HepG2 (cell line): ENCODE data around the gene SESN2. TPM values are rescaled to one million over a fixed set of nuclear protein-coding genes. Genes with fewer than 3 reads are reported as not detected.

Source experiments
- ARNT2 ChIP-seq: sonication (generic); formaldehyde crosslinking; IDR thresholded peaks from 2 replicates; pipeline ENCODE4 v1.8.0; 2022; ENCODE audit warnings: mild to moderate bottlenecking, low read depth, missing genetic modification reagents, moderate library complexity
- CBX5 ChIP-seq: sonication (generic); formaldehyde crosslinking; IDR thresholded peaks from 2 replicates; pipeline ENCODE4 v1.4.0; 2020; ENCODE audit warnings: missing genetic modification reagents, borderline replicate concordance
- CC2D1A ChIP-seq: sonication (generic); formaldehyde crosslinking; IDR thresholded peaks from 2 replicates; pipeline ENCODE4 v1.8.1; 2023; ENCODE audit warnings: mild to moderate bottlenecking, missing genetic modification reagents
- ETV6 ChIP-seq: sonication (generic); formaldehyde crosslinking; conservative IDR thresholded peaks from 2 replicates; pipeline ENCODE4 v1.4.0; 2020; ENCODE audit warnings: missing genetic modification reagents
- HDAC6 ChIP-seq: fragments of 200-600 bp; sonication (generic); IDR thresholded peaks from 2 replicates; pipeline ENCODE4 v1.7.0; 2017; ENCODE audit warnings: mild to moderate bottlenecking, antibody characterized with exemption, low read length, low read depth
- HOMEZ ChIP-seq: IDR thresholded peaks from 2 replicates; pipeline ENCODE4 v1.6.1; 2016; ENCODE audit warnings: low read depth
- MBD4 ChIP-seq: IDR thresholded peaks from 2 replicates; pipeline ENCODE4 v1.6.1; 2012; ENCODE audit warnings: low read length, inconsistent platforms, borderline replicate concordance
- MEIS1 ChIP-seq: sonication (generic); formaldehyde crosslinking; IDR thresholded peaks from 2 replicates; pipeline ENCODE4 v1.9.0; 2021; ENCODE audit warnings: mild to moderate bottlenecking, missing genetic modification reagents, moderate library complexity, borderline replicate concordance
- MTA3 ChIP-seq: sonication (generic); formaldehyde crosslinking; IDR thresholded peaks from 2 replicates; pipeline ENCODE4 v1.4.0; 2020; ENCODE audit warnings: missing genetic modification reagents
- NFIC ChIP-seq: IDR thresholded peaks from 2 replicates; pipeline ENCODE4 v1.6.1; 2012; ENCODE audit warnings: mild to moderate bottlenecking, low read length, inconsistent platforms
- NFKBIZ ChIP-seq: IDR thresholded peaks from 2 replicates; pipeline ENCODE4 v1.6.1; 2018; ENCODE audit warnings: missing genetic modification reagents, missing compliant biosample characterization
- SIN3A ChIP-seq: IDR thresholded peaks from 2 replicates; pipeline ENCODE4 v1.6.1; 2011; ENCODE audit warnings: low read depth, mild to moderate bottlenecking, control low read depth, low read length, borderline replicate concordance
- TAF15 ChIP-seq: fragments of 200-400 bp; formaldehyde crosslinking; IDR thresholded peaks from one replicate; pipeline ENCODE4 v1.6.1; 2018; ENCODE audit warnings: mild to moderate bottlenecking, low read depth, low read length; ENCODE audit not compliant: poor library complexity, severe bottlenecking
- U2AF1 ChIP-seq: fragments of 200-400 bp; formaldehyde crosslinking; optimal IDR thresholded peaks from 2 replicates; pipeline ENCODE3; 2017; ENCODE audit warnings: mild to moderate bottlenecking, low read depth, low read length
- ZC3H13 ChIP-seq: sonication (generic); formaldehyde crosslinking; IDR thresholded peaks from 2 replicates; pipeline ENCODE4 v1.8.1; 2023; ENCODE audit warnings: mild to moderate bottlenecking, missing genetic modification reagents, moderate library complexity
- ZNF205 ChIP-seq: IDR thresholded peaks from 2 replicates; pipeline ENCODE4 v1.6.1; 2018; ENCODE audit warnings: missing biosample characterization, missing genetic modification reagents
- ZNF30 ChIP-seq: sonication (generic); formaldehyde crosslinking; IDR thresholded peaks from 2 replicates; pipeline ENCODE4 v1.5.0; 2020; ENCODE audit warnings: mild to moderate bottlenecking, missing genetic modification reagents
- ZNF354B ChIP-seq: sonication (generic); formaldehyde crosslinking; IDR thresholded peaks from 2 replicates; pipeline ENCODE4 v1.8.0; 2022; ENCODE audit warnings: mild to moderate bottlenecking, missing genetic modification reagents
- ZNF572 ChIP-seq: sonication (generic); formaldehyde crosslinking; IDR thresholded peaks from 2 replicates; pipeline ENCODE4 v1.5.1; 2020; ENCODE audit warnings: mild to moderate bottlenecking, missing genetic modification reagents
- ZNF619 ChIP-seq: sonication (generic); formaldehyde crosslinking; IDR thresholded peaks from 2 replicates; pipeline ENCODE4 v1.4.0; 2020; ENCODE audit warnings: mild to moderate bottlenecking, missing genetic modification reagents
- ZNF644 ChIP-seq: IDR thresholded peaks from 2 replicates; pipeline ENCODE4 v1.6.1; 2016; ENCODE audit warnings: low read depth
- ZNF670 ChIP-seq: sonication (generic); formaldehyde crosslinking; IDR thresholded peaks from 2 replicates; pipeline ENCODE4 v1.8.0; 2022; ENCODE audit warnings: mild to moderate bottlenecking, missing genetic modification reagents, borderline replicate concordance
- ZNF781 ChIP-seq: sonication (generic); formaldehyde crosslinking; IDR thresholded peaks from 2 replicates; pipeline ENCODE4 v1.5.1; 2020; ENCODE audit warnings: borderline replicate concordance, mild to moderate bottlenecking, missing genetic modification reagents; ENCODE audit errors: not compliant biosample characterization
- polyA plus RNA-seq, 8 experiments: library from polyadenylated mRNA; depleted of rRNA in 3 of 8; stranded (reverse) in 7 of 8; unstranded in 1 of 8; fragments of >200 nt; fragmentation: Illumina TruSeq in 4 of 8; extraction: Trizol in 4 of 8; gene quantifications; 2 replicates each; pipeline versions ENCODE4 v1.2.1 to v1.2.3, GENCODE V29; 2011 to 2016; ENCODE audit warnings: low read depth in 4 of 8, missing spikeins in 1 of 8, mixed read lengths in 1 of 8; ENCODE audit not compliant: insufficient read depth in 1 of 8
- total RNA-seq, 5 experiments: library from RNA; depleted of rRNA; stranded (reverse); fragments of >200 nt; fragmentation: Illumina TruSeq; extraction: Trizol; gene quantifications; 2 replicates each; pipeline ENCODE4 v1.2.3, GENCODE V29; 2016; ENCODE audit warnings: low read depth in 1 of 5
- TF ChIP-seq, protein P1 (sequence below): sonication (generic); formaldehyde crosslinking; conservative IDR thresholded peaks from 2 replicates; pipeline ENCODE4 v1.8.1; 2023; ENCODE audit warnings: missing genetic modification reagents
- TF ChIP-seq, protein P2 (sequence below): sonication (generic); formaldehyde crosslinking; IDR thresholded peaks from 2 replicates; pipeline ENCODE4 v1.8.0; 2022; ENCODE audit warnings: mild to moderate bottlenecking, missing genetic modification reagents, borderline replicate concordance
- TF ChIP-seq, protein P3 (sequence below): sonication (generic); formaldehyde crosslinking; IDR thresholded peaks from 2 replicates; pipeline ENCODE4 v1.4.0; 2020; ENCODE audit warnings: missing genetic modification reagents

SESN2 gene
- total and polyA plus RNA-seq, 2 of the 13 experiments (the other 11 are each of a cell fraction or from before 2014, with no cell fraction given), result 13.2 to 19.1 TPM

DNA sequence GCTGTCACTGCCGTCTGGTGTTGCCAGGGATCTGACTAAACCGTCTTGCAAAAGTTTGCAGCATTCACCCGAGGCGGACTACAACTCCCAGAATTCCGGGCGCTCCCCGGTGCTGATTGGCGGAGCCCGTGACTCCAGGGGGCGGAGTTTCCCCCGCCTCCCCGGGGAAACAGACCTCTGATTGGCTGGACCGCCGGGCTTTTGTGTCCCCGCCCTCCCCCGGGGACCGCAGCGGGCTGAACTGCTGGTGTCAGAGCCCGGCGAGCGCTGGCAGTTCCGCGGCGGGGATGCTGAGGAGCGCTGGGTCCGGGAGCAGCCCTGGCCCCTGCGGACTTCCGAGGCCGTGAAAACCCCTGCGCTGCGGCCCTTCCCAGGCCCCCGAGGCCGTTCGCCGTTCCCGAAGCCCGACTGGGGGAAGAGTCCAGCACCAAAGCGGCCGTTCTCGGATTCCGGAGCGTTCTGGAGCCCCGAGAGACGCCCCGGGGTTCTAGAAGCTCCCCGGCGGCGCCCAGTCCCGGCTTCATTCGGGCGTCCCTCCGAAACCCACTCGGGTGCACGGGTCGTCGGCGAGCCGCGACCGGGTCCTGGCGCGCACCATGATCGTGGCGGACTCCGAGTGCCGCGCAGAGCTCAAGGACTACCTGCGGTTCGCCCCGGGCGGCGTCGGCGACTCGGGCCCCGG lies at the start of gene SESN2 (continued):
- TF ChIP-seq NFIC, result no peak
- TF ChIP-seq ETV6 (CRISPR knock-in tag), result no peak
- no peak for TF ChIP-seq CC2D1A (CRISPR knock-in tag)
- TF ChIP-seq ZNF670 (CRISPR knock-in tag), result no peak; the same call in 1 of the 2 replicates
- TF ChIP-seq ZNF354B (CRISPR knock-in tag), result no peak
- TF ChIP-seq, protein P1, sequence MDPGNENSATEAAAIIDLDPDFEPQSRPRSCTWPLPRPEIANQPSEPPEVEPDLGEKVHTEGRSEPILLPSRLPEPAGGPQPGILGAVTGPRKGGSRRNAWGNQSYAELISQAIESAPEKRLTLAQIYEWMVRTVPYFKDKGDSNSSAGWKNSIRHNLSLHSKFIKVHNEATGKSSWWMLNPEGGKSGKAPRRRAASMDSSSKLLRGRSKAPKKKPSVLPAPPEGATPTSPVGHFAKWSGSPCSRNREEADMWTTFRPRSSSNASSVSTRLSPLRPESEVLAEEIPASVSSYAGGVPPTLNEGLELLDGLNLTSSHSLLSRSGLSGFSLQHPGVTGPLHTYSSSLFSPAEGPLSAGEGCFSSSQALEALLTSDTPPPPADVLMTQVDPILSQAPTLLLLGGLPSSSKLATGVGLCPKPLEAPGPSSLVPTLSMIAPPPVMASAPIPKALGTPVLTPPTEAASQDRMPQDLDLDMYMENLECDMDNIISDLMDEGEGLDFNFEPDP (CRISPR knock-in tag), result no peak
- TF ChIP-seq HDAC6, result no peak
- peak; percentile 37 for TF ChIP-seq U2AF1
- no peak for TF ChIP-seq TAF15
- no peak; the same call in 1 of the 2 replicates for TF ChIP-seq MEIS1 (CRISPR knock-in tag)
- no peak for TF ChIP-seq MBD4
- no peak for TF ChIP-seq ZNF30 (CRISPR knock-in tag)
- 0 out of 2 replicates have a peak, but pooled peaks have one; percentile 46 for TF ChIP-seq ARNT2
- 0 out of 2 replicates have a peak, but pooled peaks have one; percentile 63 for TF ChIP-seq ZC3H13
- TF ChIP-seq ZNF619 (CRISPR knock-in tag), result no peak
- TF ChIP-seq, protein P2, sequence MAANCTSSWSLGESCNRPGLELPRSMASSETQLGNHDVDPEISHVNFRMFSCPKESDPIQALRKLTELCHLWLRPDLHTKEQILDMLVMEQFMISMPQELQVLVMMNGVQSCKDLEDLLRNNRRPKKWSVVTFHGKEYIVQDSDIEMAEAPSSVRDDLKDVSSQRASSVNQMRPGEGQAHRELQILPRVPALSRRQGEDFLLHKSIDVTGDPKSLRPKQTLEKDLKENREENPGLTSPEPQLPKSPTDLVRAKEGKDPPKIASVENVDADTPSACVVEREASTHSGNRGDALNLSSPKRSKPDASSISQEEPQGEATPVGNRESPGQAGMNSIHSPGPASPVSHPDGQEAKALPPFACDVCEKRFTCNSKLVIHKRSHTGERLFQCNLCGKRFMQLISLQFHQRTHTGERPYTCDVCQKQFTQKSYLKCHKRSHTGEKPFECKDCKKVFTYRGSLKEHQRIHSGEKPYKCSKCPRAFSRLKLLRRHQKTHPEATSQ, result no peak
- TF ChIP-seq CBX5 (CRISPR knock-in tag), result no peak
- TF ChIP-seq HOMEZ, result peak; percentile 7; the same call in 1 of the 2 replicates
- no peak for TF ChIP-seq MTA3 (CRISPR knock-in tag)
- TF ChIP-seq ZNF572 (CRISPR knock-in tag), result no peak
- TF ChIP-seq ZNF205 (CRISPR knock-in tag), result peak; percentile 52; the same call in 1 of the 2 replicates
- 0 out of 2 replicates have a peak, but pooled peaks have one; percentile 23 for TF ChIP-seq NFKBIZ
- TF ChIP-seq, protein P3, sequence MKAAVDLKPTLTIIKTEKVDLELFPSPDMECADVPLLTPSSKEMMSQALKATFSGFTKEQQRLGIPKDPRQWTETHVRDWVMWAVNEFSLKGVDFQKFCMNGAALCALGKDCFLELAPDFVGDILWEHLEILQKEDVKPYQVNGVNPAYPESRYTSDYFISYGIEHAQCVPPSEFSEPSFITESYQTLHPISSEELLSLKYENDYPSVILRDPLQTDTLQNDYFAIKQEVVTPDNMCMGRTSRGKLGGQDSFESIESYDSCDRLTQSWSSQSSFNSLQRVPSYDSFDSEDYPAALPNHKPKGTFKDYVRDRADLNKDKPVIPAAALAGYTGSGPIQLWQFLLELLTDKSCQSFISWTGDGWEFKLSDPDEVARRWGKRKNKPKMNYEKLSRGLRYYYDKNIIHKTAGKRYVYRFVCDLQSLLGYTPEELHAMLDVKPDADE (CRISPR knock-in tag), result no peak
- peak; percentile 83; the same call in 1 of the 2 replicates for TF ChIP-seq SIN3A
- no peak for TF ChIP-seq ZNF644 (CRISPR knock-in tag)
- TF ChIP-seq ZNF781 (CRISPR knock-in tag), result no peak
